A549 treated with AZD9567 at 1 μM for 4 hours (cell line): ENCODE measurements around the gene BOLA1. TPM values are rescaled to one million over a fixed set of nuclear protein-coding genes. Genes with fewer than 3 reads are reported as not detected.

Experiments
- total RNA-seq: library from RNA; stranded (reverse); fragments of 200-300 nt; extraction: Qiagen RNA extraction; gene quantifications from 5 replicates; pipeline ENCODE4 v1.2.3, GENCODE V29; 2022; ENCODE audit not compliant: insufficient read depth

Gene BOLA1
- total RNA-seq = 11.9 to 23.7 TPM (median 21.8 TPM) in 5 replicates

GRCh38 chr1:149899460-149900284 is at the start of gene BOLA1:
Gene BOLA1 (plus strand): TSS chr1:149899568. CDS start chr1:149900060, 492 bp downstream.

GRCh38 chr1:149917571-149918144 is 18.3 kb downstream of the BOLA1 start, which contains the start of gene SV2A:
Gene SV2A (minus strand): TSS chr1:149917844. CDS start chr1:149913840, 4,004 bp downstream.

GRCh38 chr1:149927563-149928400 is 28.4 kb downstream of the BOLA1 start, which contains the start of gene SF3B4:
Gene SF3B4 (minus strand): TSS chr1:149927803. CDS start chr1:149927759, 44 bp downstream.

GRCh38 chr1:149936170-149936991 is 37.0 kb downstream of the BOLA1 start, which contains the start of gene MTMR11:
Gene MTMR11 (minus strand): TSS chr1:149936879. CDS start chr1:149936647, 232 bp downstream.

Other genes with a start within 250 kb of the BOLA1 start
- not detected in 5 replicates for gene FCGR1A, start 116.9 kb upstream of the BOLA1 start, total RNA-seq
- 0.08 to 0.16 TPM (median 0.10 TPM) in 4 of 5 replicates, not detected in the other for gene SV2A, start 18.3 kb downstream of the BOLA1 start, total RNA-seq
- gene SF3B4, start 28.2 kb downstream of the BOLA1 start, total RNA-seq = 116 to 136 TPM (median 125 TPM) in 5 replicates
- 2.8 to 7.8 TPM (median 6.6 TPM) in 5 replicates for gene MTMR11, start 37.3 kb downstream of the BOLA1 start, total RNA-seq
- 10.4 to 13.1 TPM (median 11.6 TPM) in 5 replicates for gene OTUD7B, start 111.2 kb downstream of the BOLA1 start, total RNA-seq
- 15.0 to 18.1 TPM (median 15.7 TPM) in 5 replicates for gene VPS45, start 168.2 kb downstream of the BOLA1 start, total RNA-seq